ENCODE measurements around the gene ANKRD23.
"Not testable (repeated sequence)": the region's sequence is repeated elsewhere in the genome, so short reads cannot be mapped to it uniquely, and the experiment has no call there.

ANKRD23 gene

DNA sequence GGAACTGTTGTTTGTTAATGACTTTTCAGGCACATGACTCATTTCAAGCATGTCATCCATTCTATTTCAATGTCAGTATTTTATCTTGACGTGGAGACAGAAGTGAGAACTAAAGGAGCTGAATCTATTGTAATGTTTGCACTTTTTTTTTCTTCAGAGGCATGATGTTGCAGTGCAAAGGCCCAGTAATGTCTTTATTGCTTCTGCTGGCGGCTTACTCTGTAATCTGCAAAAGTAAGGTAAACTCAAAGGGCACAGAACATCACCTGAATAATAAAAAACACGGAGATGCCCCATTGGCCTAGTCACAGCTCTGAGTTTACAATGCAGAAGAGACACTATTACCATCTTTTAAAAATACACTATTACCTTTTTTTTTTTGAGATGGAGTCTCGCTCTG is 30.2 kb downstream of the ANKRD23 start:
- DNase-seq = no peak

DNA sequence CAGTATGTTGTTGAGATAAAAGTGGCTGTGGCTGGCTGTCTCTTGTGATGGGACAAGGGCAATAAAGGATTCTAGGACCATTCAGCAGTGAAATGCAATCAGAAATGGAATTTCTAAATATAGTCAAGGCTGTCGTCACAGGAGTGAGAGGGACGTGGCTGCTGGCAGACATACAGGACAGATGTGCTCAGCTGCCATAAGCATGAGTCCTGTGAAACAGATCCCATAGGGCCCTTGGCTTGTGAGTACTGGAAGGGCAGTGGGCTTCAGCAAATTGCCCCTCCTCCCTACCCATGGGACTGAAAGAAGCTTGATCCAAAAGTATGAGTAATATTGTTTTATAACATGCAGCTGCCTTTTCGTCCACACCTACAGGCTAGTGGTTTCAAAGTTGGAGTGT is 31.9 kb downstream of the ANKRD23 start:
- no peak for DNase-seq

DNA sequence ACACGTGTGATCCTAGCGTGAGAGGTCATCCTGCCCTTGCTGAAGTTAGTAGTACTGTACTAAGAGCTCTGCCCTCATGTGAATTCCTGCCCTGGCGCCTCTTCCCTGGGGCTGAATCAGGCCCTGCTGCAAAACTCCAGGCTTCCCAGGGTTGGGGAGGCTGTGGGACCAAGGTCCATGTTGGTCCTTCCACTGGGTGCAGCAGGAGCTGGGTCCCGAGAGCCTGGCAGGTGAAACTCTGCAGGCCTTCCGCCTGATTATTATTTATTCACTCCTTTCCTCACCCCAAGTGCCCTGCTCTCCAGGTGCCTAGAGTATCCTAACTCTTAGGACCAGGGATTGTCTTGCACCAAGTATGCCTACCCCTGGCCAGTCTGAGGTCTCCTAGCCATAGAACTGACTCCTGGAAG is 33.0 kb downstream of the ANKRD23 start:
- no peak for DNase-seq

DNA sequence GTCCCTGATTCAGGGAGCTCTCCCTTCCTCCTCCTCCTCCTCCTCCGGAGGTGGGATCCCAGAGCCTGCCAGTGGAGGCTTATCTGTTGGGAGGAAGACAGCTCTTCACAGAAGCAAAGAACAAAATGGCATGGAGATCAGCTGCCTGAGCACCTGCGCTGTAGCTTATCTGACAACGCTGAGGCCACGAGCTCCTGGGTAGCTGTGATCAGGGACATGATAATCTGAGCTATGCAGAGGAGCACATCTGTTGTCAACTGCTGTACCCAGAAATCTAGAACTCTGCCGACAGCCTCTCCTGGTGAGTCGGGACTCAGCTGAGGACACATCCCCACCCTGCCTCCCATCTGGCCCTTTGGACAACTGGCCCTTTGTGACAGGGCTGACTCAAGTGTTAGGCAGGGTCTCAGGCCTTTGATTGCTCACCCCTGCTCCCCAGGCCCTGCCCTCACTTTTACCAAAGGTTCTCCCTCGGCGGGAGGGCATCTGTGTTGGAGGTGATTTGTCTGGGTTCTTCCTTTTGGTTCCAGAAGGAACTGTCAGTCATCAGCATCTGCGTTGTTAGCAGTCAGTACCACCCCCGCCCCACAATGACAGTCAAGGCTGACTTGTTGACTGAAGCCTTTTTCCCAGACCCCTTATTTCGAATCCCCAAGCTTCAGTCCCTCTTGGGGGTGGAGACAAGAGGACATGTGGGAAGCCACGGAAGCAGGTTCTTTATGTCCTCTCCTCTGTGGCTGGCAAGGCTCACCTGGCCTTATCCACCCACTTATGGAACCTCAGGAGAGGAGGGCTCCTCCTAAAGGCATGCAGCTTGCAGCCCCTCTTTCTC is 33.7 kb downstream of the ANKRD23 start:
- peak; percentile 36 for DNase-seq

DNA sequence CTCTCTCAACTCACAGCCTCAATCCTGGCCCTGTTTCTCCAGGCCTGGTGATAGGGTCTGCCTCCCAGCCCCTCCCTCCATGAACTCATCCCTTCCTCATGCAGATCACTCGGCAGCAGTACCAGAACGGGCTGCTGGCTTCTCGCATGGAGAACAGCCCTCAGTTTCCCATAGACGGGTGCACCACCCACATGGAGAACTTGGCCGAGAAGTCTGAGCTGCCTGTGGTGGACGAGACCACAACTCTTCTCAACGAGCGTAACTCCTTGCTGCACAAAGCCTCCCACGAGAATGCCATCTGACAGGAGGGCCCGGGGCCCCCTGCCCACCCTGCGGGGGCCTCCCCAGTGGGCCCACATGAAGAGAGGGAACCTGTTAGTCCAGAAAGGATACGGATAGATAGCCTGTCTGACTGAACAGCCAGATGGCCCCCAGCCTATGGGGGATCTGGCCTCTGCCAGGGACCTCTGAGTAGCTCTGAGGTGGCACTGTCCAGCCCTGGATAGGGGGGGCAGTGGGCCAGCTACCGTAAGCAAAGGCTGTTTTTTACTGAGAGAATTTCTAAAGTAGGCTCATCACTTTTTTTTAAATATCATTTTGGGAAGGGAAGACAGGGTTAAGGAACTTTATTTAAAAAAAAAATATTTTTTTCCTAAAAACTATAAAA is 34.5 kb downstream of the ANKRD23 start:
- DNase-seq = no peak

DNA sequence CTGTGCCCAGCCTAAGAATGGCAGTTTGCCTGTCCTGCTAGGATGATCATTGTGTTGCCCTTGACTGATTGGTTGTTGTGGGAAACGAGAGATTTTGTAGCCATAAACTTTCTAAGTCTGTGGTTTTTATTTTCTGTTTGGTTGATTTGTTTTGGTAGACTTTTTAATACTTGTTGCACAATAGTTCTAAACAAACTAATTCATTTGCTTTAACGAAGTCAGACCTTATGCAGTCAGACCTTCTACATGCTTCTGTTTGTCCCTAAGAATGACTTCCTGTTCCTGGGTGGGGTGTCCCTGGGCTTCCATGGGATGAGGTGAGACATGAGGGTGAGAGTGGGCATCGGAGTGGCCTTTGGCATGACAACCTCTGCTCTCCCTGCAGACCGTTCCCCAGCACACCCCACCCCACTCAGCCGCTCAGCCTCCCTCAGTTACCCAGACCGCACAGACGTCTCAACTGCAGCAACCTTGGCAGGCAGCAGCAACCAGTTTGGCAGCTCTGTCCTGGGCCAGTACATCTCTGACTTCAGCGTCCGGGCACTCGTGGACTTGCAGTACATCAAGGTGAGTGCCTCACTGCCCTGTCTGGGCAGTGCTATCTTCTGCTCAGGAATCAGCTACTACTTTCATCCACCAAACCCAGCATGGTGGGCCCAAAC is 35.5 kb downstream of the ANKRD23 start:
- DNase-seq = no peak

DNA sequence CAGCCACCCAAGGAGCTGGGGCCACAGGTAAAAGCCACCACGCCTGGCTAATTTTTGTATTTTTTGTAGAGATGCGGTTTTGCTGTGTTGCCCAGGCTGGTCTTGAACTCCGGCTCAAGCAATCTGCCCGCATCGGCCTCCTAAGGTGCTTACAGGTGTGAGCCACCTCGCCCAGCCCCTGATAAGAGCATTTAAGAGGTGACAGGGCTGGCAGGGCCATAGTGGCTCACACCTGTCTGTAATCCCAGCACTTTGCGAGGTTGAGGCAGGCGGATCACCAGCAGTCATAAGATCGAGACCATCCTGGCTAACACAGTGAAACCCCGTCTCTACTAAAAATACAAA is 36.7 kb downstream of the ANKRD23 start:
- DNase-seq = no peak

DNA sequence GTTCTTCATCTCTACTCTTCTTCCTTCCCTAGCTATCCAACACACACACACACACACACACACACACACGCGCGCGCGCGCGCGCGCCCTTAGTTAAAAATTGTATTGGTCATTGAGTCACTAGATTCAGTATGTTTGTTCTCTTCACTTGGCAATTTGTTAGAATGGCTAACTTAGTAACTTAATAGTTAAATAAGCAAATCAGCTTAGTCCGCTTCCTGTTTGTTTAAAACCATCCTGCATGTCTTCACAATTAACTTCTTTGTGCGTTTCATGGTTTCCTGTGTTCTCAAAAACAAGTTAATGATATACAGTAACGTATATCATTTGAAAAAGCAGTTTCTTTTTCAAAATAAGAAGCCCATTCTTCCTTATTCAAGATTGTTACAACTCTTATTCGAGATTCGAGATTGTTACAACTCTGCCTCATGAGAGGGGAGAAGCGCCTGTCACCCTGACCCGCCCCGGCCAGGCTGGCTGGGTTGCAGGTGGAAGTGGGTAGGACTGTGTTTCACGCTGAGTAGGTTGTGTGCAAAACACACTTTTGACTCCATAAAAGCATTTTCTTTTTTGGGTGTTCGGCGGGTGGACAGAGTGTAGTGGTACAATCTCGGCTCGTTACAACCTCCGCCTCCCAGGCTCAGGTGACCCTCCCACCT is 37.2 kb downstream of the ANKRD23 start:
- DNase-seq = no peak

DNA sequence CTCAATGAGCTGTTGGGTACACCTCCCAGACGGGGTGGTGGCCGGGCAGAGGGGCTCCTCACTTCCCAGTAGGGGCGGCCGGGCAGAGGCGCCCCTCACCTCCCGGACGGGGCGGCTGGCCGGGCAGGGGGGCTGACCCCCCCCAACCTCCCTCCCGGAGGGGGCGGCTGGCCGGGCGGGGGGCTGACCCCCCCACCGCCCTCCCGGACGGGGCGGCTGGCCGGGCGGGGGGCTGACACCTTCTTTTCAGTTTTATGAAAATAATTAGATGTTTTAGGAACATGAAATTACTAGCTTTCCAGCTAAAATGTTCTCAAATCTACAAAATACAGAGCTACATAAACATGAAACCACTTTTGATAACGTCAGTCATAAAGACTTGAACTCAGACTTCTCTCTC is 37.9 kb downstream of the ANKRD23 start:
- DNase-seq = not testable (repeated sequence)

DNA sequence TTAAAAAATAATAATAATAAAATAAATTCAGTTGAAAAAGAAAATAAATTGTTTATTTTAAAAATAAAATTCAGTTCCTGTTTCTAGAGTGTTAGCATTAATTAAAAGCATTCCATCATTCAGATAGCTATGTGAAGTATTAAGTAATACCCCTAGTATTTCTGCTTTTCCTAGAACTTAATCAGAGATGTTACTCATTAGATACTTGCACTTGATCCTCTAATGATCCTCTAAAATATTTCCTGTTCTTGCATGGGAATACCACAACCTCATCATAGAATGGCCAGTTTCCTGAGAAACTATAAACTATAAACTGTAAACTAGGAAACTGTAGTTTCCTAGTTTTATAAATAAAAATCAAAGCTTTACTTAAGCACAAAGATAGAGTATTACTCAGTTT is 38.8 kb downstream of the ANKRD23 start:
- DNase-seq = no peak

DNA sequence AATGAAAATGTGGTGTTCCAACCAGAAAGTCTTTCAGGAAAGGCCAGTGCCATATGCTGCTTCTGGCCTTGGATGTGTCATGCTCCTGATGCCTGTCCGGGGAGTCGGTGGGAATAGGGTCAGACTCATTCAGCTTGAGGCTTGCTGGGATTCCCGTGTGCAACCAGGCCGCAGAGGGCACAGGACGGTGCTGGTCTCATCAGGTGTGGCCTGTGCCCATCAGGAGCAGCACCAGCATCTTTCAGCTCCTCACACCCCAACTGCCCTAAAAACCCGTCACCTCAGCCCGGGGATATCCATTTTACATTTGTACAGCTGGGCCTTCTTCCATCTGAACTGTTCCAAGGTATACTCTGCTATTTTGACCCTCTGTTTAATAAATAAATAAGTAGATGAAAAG is 41.1 kb downstream of the ANKRD23 start:
- no peak for DNase-seq

DNA sequence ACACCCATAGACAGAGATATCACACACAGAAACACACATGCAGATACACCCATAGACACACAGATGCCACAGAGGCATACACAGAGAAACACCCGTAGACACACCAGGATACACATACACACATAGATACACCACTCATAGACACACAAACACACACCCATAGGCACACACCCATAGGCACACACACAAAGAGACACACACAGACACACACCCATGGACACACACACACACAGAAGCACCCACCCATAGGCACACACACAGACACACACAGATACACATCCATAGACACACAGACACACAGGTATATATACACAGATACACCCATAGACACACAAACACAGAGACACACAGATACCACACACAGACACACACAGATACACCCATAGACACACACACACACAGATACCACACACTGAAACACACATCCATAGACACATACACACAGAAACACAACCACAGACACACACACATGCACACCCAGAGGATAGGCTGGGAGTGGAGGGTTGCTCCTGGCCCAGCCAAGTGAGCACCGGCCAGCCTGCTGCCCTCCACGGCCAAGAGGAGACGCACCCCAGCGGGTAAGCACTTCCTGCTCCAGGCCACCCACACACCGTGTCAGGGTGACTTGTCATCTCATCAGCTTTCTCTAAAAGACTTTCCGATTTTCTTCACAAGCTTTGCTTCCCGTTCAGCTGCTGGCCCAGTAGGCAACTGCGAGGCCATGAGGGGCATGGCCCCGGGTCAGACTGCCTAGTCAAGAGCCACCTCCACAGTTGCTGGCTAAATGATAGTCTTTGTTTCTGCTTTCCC is 41.8 kb downstream of the ANKRD23 start:
- DNase-seq = no peak

DNA sequence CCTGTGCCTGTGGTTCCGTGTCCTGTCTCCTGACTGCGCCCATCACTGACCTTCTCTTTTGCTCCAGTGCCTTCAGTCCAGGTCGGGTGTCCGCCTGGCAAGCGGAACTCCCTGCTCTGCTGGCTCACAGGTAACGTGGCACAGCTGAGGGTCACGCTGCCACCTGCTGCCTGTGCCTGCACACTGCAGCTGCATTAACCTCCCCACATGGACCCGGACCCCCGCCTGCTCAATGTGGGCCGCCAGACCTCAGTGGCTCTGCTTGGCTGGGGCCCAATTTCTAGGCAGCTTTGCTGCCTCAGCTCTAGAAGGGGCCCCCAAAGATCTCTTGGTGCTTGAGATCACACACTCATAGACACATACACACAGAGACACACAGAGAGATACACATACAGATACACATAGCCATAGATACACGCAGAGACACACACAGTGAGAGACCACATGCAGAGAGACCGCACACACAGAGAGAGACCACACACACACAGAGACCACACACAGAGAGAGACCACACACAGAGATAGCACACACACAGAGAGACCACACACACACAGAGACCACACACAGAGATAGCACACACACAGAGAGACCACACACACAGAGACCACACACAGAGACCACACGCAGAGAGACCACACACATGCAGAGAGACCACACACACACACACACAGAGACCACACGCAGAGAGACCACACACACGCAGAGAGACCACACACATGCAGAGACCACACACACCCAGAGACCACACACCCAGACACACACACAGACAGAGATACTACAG is 42.6 kb downstream of the ANKRD23 start:
- peak; percentile 82 for DNase-seq

DNA sequence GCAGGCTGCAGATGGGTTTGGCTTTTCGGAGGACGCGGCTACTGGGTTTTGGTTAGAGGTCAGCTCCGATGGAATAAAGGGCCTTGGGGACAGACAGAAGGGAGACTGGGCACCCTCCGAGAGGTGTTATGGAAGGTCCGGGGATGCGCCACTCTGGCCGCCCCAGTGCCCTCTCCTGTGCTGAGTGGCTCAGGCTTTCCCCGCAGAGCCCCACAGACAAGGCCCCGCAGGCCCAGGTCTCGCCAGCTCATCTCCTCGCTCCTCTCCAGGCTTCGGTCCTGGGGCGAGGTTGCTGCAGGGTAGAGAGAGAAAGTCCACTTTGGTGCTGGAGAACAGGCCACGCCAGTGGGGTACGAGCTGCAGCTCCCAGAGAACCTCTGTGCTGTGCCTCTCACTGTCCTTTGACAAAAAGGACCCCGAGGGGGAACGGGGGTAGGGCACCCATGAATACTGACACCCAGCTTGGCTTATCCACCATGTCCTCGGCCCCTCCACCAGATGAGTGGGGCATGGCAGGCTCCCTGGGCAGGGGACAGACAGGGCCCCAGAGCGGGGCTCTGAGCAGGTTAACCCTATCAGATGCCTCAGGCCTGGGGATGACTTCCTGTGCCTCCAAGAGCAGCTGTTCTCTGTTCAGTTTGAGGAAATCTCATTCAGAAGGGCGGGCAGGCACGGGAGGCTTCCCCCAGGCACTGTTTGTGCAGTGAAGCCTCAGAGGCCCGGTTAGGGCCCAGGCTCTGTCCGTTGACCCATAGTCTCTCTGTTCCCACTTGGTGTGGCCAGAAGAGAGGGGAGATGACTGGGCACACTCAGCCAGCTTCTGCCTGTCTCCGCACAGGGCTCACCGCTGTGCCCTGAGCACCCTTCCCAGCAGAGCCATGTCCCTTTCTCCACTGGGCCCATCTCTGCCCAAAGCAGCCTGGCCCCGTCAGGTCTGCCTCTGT is 43.5 kb downstream of the ANKRD23 start:
- DNase-seq = peak; percentile 62

DNA sequence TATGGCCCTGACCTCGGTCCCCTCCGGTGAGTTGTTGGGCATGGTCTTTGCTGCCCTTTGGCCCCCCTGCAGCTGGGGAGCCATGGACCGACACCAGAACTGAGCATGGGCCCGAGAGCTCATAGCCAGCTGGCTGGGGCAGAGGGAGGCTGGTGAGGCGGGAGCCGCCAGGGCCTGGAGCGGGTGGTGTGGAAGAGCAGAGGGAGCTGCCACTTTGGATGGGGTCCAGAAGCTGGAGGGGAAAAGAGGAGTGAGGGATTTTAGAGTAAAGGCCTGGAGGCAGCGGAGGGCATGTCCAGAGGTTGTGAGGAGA is 44.2 kb downstream of the ANKRD23 start:
- no peak for DNase-seq

DNA sequence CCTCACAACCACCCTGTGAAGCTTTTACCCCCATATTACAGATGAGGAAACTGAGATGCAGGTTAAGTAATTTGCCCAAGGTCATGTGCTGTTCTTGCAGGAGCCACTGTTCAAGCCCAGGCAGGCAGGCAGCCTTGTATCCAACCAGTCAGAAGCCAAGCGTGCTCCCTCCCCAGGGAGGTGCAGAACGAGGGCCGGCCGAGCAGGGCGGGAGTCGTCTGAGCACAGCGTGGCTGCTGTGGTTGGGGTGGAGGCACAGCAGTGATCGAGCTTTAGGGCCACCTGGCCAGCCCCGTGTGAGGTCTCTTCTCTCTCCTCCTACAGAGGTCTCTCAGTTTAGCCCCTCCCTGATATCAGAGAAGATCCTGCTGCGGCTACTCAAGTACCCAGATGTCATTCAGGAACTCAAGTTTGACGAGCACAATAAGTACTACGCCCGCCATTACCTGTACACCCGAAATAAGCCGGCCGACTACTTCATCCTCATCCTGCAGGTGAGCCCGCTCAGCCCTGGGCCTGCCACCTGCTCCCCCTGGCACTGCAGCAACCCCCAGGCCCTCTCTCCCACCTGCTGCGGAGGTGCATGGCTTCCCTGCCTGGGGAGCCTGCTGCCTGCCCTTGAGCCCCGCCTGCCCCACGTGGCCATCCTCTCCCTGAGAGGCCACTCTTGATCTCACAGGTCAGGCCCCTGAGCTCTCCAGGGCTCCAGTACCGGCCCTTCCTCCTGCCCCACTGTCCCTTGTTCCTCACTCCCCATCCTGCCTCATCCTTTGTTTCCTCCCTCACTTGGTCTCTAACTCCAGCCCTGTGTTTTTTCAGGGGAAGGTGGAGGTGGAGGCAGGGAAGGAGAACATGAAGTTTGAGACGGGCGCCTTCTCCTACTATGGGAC is 44.8 kb downstream of the ANKRD23 start:
- no peak for DNase-seq

DNA sequence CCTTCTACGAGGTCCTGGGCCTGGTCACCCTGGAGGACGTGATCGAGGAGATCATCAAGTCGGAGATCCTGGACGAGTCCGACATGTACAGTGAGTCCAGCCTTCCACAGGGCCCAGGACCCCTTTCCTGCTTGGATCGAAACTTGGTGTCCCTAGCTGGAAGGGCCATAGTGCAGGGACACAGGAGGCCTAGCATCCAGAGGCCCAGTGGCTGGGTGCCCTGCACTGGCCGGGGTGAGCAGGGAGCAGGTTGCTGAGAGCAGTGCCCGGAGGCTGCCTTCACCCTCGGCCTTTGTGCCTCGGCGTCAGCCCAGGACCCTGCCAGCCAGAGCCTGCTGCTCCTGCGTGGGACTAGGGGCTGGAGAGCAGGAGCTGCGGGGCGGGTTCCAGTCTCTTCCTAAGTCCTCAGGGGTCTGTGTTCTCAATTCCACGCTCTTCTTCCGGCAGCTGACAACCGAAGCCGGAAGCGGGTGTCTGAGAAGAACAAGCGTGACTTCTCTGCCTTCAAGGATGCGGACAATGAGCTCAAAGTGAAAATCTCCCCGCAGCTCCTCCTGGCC is 46.7 kb downstream of the ANKRD23 start:
- DNase-seq = no peak

DNA sequence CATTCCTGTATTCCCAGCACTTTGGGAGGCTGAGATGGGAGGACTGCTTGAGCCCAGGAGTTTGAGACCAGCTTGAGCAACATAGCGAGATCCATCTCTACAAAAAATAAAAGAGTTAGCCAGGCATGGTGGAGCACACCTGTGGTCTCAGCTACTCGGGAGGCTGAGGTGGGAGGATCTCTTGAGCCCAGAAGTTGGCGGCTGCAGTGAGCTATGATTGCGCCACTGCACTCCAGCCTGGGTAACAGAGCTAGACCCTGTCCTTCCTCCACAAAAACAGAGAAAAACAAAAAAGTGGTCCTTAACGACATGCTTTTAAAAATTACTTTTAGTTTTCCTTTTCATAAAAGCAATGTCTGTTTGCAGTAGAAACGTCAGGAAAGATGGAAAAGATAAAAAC is 47.3 kb downstream of the ANKRD23 start:
- not testable (repeated sequence) for DNase-seq

DNA sequence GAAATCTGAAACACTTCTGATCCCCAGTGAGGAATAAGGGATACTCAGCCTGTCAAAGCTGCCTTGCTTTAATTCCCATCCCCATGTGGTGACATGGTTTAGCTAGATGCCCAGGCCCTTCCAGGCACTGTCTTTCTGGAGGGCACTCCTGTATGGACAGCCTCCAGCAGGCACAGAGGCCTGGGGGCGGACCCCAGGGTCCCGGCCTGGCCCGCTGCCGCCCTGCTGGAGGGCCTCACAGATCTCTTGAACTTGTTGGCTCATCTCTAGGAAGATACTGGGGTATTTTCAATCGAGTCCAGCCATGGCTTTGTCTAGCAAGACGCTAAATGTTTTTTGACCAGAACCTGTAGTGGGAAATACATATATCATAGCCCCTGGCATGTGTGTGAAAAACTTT is 48.7 kb downstream of the ANKRD23 start:
- DNase-seq = no peak
